CD4-positive, alpha-beta T cell treated with Interleukin-15 for 1 hour (primary cell): ENCODE data around the gene SART1.

Experiments
- DNase-seq: peaks from one replicate; pipeline ENCODE4 v3.0.0-alpha.2; 2020

The SART1 gene, protein sequence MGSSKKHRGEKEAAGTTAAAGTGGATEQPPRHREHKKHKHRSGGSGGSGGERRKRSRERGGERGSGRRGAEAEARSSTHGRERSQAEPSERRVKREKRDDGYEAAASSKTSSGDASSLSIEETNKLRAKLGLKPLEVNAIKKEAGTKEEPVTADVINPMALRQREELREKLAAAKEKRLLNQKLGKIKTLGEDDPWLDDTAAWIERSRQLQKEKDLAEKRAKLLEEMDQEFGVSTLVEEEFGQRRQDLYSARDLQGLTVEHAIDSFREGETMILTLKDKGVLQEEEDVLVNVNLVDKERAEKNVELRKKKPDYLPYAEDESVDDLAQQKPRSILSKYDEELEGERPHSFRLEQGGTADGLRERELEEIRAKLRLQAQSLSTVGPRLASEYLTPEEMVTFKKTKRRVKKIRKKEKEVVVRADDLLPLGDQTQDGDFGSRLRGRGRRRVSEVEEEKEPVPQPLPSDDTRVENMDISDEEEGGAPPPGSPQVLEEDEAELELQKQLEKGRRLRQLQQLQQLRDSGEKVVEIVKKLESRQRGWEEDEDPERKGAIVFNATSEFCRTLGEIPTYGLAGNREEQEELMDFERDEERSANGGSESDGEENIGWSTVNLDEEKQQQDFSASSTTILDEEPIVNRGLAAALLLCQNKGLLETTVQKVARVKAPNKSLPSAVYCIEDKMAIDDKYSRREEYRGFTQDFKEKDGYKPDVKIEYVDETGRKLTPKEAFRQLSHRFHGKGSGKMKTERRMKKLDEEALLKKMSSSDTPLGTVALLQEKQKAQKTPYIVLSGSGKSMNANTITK

DNA sequence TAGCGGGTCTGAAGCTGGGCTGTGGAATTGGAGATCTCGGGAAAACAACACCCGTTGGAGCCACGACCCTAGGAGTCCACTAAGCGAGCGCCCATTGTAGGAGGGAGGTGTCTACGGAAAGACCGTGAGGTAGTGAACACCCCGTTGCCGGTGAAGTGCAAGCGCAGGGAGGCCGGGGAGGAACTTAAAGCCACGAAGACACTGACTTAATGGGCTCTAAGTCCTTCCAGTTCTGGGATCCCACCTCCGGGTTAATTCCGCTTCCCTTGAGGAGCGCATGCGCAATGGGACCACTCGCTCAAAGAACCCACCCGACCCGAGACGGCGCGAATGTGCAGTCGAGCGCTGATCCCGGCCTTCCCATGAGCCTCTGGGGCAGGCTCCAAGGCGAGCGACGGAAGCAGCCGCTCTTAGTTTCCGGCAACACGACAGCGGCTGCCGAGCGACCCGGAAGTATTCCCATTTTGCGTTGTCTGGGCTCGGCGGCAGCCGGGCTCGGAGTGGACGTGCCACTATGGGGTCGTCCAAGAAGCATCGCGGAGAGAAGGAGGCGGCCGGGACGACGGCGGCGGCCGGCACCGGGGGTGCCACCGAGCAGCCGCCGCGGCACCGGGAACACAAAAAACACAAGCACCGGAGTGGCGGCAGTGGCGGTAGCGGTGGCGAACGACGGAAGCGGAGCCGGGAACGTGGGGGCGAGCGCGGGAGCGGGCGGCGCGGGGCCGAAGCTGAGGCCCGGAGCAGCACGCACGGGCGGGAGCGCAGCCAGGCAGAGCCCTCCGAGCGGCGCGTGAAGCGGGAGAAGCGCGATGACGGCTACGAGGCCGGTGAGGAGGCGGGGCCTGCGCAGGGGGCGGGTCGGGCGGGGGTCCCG lies at the start of gene SART1:
Gene SART1 (plus strand): TSS at position 468 of the 874 bp plus-strand sequence. CDS start 47 bp downstream, at position 515.
- peak; percentile 98 for DNase-seq

DNA sequence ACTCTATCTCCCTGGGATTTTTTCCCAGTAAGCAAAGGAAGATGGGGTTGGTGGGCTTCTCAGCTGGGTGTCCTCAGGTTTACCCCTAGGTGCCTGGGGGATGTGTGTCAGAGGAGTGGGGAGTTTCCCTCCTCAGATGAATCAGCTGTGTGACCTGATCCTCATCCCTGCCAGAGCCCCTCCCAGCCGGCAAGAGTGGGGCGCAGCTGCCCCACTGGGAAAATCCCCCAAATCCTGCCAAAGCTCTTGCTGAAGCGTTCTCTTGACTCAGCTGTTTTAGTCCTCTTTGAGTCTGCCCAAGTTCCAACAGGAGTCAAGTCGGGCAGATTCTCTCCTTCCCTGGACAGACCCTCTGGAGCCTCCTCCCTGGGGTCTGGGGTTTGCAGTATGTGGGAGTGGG lies 48.7 kb upstream of the SART1 start:
- DNase-seq: no peak

DNA sequence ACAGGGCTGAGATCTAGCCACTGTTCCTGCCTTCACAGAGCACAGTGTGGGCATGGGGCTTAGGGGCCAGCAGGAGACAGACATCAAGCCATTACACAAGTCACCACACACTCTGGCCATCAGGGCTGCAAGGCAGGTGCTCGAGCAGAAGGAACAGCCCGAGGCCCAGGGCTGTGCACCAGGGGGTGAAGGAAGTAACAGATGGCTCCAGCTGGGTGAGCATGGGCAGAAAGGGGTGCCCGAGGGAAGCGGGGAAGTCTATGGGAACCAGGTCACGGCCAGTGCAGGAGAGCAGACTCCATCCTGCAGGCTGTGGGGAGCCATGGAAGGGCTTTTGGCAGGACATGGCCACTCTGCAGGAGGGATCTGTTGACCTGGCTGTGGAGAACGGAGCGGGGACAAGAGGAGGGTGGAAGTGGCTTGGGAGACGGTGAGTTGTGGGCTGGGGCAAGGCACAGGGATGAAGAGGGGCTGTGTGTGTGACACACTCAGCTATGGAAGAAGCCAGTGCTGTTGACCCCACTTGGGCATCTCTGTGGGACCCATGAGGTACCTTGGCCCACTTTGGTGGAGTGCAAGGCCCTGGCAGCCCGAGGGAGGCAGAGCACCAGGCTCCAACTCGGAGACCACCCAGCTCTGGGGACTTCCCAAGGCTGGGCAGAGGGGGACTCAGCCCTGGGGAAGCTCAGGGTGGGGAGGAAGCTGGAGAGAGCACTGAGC lies 46.3 kb upstream of the SART1 start:
- no peak for DNase-seq

DNA sequence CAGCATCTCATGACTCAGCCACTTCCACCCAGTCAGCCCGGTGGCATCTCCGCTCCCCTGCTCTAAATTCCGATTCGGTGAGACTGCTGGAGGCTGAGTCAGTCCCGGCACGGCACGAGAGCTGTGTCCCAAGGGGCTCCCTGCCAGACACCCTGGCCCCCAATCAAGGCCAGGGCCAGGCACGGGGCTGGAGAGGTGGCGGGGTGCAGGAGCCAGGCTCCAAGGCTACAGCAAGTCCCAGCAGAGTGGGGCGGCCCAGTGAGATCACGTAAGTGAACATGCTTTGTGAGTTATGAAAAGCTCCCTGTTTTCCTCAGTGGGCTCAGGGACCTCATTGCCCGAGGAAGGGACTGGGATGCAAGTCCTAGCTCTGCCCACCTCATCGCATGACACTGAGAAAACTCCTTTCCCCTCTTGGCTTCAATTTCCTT lies 45.7 kb upstream of the SART1 start:
- DNase-seq: peak; percentile 60

DNA sequence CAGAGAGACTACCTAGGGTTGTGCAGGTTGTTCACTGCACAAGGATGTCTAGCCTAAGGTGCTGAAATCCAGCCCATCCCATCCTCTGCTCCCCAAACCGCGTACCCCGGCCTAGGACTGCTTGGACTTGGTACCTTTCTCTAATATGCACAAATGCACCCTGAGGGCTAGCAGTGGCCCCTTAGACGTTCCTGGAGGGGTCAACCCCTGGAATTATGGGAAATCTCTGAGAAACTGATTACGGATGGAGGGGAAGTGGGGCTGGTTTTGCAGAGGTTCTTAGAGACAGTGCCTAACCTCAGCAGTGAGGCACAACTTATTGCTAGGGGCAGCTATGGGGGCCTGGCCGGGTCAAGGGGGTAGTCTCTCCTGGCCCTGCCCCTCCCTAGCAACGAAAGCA lies 45.1 kb upstream of the SART1 start:
- DNase-seq: no peak

DNA sequence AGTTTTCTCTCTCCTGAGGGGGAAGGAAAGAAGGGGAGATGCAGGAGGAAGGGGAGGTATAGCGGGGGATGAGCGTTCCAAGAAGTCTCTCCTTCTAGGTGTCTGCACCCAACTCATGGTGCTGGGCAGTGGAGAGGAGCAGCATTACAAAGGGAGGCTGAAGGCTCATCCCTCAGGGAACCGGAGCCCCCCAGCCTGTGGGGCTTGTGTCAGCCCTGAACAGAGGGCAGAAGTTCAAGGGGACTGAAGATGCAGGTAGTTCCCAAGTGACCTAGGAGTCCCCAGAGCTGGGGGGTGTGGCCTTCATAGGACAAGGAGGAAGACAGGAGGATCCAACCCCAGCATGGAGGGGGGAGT lies 44.5 kb upstream of the SART1 start:
- no peak for DNase-seq

DNA sequence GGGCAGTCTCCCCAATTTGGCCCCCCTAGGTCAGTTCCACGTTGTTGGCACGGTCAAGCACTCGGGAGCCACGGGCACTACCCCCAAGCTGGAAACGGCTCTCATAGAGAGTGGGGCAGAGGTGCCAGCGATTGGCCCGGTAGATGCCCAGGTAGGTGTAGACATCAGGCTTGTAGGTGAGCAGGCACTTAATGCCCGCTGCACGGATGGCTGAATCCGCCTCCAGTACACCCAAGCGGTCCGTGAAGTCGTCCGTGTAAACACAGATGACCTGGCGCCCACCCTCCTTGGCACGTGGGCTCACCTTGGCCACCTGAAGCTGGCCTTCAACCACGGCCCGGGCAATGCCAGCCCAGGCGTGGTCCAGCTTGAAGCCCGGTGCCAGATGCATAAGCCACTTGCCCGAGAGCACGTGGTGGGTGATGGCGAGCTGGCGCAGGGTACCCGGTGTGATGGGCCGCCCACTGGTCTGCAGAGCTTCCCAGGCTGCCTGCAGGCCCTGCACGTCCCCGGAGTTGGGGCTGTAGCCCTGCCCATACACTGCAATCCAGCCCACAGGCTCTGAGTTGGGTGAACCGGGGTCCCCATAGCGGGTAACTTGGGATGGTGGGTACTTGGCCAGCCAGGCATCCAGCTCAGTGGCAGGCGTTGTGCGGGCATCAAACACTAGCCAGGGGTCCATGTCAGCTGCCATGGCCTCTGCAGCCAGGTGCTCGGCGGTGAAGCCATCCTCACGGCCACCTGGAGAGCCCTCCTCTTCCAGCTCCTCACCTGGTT lies 43.9 kb upstream of the SART1 start:
- DNase-seq: no peak

DNA sequence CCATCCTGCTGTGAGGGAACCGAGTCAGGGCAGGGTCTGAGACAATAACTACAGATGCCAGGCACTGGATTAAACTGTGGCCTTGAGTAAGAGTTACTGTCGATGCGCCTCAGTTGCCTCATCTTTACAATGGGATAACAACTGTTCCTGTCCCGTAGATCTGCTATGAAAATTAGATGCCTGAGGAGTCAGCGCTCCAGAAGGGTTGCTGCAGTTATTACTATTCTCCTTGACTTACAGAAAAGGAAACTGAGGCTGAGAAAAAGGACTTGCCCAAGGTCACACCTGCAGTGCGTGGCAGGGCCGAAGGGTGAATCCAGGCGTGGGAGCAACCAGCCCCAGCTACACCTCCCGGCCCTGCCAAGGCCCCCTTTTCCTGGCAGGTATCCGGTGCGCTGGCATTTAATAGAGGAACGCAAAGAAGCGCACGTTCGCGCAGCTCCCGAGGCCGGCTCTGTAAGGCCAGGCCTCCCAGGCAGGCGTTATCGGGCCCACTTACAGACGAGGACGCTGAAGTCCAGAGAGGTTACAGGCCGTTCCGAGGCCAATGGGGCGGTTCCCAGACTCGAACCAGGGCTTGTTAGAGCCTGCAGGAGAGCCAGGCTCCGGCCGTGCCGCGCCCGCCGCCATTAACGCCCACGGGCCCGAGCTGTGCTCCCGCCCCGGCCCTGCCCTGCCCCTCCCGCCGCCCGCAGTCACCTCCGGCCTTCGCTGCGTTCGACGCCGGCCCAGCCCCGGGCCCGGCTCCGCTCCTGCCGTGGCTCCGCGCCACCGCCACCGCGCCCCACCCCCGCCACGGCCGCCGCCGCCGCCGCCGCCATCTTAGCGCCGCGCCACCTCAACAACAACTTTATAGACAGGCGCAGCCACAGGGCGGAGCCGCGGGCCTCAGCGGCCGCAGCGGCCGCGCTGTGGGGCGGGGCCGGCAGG lies 43.1 kb upstream of the SART1 start, which contains the start of gene C11orf68:
Gene C11orf68 (minus strand): TSS at position 852 of the 930 bp plus-strand sequence. CDS start 31 bp downstream, at position 821.
- DNase-seq: no peak

DNA sequence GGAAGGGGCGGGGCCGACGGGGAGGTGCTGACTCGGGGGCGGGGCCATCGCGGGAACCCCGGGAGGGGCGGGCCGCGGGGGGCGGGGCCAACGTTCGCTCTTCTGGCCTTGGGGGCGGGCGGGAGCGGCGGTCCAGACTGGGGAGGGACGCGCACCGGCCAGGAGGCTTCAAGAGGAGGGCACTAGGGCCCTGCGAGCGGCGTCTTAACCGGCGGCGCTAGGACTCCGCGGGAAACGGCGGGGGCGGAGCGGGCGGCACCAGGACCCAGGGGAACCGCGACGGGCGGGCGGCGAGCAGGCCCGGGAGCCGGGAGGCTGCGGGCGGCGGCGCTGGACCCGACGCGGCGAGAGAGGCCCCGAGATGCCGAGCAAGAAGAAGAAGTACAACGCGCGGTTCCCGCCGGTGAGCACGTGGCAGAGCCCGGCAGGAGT lies 42.4 kb upstream of the SART1 start, which contains the start of gene DRAP1:
Gene DRAP1 (plus strand): TSS at position 286 of the 432 bp plus-strand sequence. CDS start 76 bp downstream, at position 362.
- peak; percentile 99 for DNase-seq

DNA sequence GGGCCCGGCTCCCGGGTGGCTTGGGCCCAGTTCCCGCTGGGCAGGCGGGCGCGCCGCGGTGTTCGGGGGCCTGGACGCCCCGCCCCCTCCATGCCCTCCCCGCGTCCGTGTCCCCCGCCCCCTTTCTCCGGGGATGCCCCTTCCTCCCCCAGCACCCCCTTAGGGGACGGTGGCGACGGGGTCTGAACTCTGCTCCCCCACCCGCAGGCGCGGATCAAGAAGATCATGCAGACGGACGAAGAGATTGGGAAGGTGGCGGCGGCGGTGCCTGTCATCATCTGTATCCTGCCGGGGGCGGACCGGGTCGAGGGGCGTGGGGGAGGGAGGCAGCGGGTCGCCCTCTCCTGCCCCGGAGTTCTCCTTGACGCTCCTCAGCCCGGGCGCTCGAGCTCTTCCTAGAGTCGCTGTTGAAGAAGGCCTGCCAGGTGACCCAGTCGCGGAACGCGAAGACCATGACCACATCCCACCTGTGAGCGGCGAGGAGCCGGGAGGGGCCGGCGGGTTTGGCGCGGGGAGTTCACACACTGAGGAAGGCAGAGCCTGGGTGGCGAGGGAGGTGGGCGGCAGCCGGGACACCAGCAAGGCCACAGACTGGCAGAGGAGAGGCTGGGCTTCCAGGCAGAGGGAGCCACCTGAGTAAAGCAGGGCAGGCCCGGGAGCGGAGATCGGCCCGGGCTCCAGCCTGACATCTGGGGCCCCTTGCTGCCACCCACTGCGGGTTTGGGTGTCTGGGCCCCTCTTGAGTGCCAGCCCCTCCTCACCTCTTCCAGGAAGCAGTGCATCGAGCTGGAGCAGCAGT lies 41.8 kb upstream of the SART1 start:
- peak; percentile 66 for DNase-seq

DNA sequence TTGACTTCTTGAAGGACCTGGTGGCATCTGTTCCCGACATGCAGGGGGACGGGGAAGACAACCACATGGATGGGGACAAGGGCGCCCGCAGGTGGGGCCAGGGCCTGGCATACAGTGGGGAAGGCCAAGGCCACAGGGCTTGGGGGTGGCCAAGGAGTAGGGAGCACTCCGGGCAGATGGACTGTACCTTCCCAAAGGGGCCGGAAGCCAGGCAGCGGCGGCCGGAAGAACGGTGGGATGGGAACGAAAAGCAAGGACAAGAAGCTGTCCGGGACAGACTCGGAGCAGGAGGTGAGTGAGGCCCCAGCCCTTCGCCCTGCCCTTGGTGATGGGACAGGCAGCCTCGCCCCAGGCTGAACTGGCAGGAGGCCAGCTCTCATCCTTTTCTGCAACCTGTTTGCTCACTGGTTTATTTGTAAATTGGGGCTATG lies 41.1 kb upstream of the SART1 start:
- no peak for DNase-seq

DNA sequence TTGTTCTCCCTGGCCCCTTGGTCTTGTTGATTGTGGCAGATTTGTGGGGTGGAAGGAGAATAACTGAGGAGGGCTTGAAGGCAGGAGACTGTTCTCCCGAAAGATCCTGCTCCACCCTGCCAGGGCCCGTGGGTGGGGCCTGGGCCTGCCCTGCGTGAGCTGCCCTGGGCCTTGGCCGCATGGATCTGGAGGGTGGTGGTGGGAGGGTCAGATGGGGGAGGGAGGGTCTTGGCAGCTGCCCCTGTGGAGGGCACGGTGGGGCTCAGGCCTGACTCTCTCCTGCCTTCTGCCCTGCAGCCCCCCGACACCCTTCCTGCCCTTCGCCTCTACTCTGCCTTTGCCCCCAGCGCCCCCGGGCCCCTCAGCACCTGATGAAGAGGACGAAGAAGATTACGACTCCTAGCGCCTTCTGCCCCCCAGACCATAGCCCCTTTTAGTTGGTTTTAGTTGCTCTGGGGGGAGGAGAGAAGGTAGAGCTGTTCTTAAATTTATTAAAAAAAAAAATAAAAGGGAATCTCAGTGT lies 40.4 kb upstream of the SART1 start:
- no peak for DNase-seq

DNA sequence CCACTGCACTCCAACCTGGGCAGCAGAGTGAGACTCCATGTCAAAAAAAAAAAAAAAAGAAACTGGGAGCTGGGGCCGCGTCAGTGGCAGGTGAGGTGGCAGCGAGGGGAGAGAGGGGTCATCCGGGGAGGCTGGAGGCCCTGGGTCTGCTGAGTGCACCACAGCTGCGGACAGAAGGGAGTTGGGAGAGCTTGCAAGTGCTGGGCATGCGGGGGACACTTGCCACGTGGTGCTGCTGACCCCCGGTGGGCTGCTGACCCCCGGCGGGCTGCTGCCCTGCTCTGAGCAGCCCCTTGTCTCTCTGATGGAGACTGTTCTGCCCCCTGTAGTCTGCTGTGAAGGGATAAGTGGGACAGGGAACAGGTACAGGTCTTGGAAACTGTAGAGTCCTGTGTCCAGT lies 39.7 kb upstream of the SART1 start:
- DNase-seq: no peak

DNA sequence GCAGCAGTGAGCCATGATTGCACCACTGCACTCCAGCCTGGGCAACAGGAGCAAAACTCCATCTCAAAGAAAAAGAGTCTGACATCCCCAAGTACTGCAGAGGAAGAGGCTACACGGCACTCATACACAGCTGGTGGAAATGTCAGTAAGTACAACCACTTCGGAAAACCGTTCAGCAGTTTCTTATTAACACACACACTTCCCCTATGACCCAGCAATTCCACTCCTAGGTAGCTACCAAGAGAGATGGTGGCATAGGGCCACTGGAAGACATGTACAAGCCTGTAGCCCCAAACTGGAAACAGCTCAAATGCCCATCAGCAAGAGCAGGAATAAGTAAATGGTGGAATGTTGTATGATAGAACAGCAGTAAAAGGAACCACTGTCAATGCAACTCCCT lies 39.0 kb upstream of the SART1 start:
- no peak for DNase-seq

DNA sequence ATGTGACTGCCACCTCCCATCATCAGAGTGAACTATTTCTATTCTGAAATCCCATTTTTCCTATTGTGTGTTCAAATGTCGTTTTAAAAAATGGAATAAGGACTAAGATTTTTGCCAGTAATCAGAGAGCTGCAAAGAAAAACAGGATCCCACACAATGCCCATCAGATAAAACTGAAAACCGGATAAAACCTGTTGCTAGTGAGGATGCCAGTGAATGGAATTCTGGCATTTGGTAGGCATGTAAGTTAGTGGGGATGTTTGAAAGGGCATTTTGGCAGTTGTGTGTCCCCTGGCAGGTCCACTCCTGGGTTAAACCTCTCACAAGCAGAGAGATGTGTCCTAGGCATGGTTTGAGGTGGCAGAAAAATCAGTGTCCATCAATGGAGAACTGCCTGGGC lies 36.1 kb upstream of the SART1 start:
- no peak for DNase-seq

DNA sequence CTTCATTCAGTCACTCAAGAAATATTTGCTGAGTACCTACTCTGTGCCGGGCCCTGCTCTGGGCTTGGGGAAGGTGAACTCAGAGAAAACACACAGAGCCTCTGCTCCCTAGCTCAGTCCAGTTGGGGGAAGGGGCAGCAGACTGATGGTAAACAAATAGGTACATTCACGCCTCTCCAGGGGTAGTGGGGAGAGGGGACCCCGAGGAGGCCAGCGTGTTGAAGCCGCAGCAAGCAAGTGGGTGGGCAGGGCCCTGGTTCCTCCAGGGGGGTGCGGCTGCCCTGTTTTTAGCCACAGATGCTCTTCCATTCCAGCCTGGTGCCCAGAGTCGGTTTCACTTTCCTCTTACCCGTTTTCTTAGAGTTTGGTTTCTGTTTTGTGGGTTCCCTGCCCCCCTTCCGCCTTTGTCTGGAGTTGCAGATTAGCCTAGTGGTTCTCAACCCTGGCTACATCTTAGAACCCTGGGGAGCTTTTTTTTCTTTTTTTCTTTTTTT lies 33.6 kb upstream of the SART1 start:
- peak; percentile 83 for DNase-seq

DNA sequence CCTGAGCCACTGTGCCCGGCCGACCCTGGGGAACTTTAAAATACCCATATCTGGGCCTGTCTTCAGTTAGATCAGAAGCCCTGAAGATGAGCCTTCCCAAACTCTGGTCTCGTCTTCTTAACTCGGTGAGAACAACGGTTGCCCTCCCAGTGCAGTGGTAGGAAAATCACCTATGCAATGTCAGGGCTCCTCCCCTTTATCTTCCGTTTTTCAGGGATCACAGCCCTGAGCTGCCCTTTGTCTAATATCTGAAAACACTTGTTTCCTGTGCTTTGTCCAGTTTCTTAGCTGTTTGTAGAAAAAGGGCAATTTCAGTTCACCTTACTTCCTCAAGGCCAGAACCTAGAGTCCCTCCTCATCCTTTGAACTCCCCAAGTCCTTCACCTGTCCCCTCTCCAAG lies 32.9 kb upstream of the SART1 start:
- no peak for DNase-seq

DNA sequence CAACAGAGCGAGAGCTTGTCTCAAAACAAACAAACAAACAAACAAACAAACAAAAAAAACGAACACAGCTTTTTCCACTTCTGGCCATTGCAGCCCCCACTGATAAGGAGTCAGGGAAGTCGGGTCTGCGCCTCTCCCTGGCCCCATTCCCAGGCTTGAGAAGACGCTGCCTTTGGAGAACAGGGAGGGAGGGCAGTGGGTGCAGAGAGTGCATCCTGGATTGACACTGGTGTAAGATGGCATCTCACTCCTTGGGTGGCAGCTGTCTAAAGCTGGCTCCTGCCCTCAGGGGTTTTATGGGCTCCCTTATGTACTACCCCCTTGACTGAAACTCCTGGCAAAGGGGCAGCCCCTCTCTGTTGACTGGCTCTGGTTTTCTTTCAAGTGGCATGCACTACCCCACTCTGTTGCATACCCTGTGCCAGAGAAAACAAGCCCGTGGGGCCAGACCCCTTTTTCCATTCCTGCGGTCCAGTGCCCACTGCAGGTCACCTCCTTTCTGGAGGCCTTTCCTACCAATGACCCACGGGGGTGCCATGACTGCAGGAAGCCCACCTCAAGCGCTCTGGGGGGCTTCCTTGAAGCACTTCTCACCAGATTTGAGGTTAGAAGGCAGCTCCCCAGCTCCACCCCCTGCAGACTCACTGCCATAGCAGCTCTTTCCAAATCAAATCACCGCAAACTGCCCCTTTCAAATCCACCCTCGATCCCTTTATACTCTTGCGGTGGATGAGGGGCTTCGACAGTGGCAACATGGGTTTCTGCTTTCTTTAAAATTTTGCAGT lies 29.6 kb upstream of the SART1 start:
- no peak for DNase-seq
